NCI-H460 (cell line): ENCODE results near the gene DNAJC13. TPM values are rescaled to one million over a fixed set of nuclear protein-coding genes. Genes with fewer than 3 reads are reported as not detected.

Experiments
- DNase-seq: peaks from one replicate; pipeline ENCODE4 v3.0.0-alpha.2; 2016; ENCODE audit warnings: low read depth; ENCODE audit errors: extremely low read depth
- total RNA-seq: library from RNA; depleted of rRNA; stranded (reverse); fragments of >200 nt; shearing (Covaris generic); gene quantifications from 2 replicates; pipeline ENCODE4 v1.2.3, GENCODE V29; 2014; rRNA removed

DNAJC13 gene
- total RNA-seq, 1 experiment from 2014 or later: 30.6 TPM

DNA sequence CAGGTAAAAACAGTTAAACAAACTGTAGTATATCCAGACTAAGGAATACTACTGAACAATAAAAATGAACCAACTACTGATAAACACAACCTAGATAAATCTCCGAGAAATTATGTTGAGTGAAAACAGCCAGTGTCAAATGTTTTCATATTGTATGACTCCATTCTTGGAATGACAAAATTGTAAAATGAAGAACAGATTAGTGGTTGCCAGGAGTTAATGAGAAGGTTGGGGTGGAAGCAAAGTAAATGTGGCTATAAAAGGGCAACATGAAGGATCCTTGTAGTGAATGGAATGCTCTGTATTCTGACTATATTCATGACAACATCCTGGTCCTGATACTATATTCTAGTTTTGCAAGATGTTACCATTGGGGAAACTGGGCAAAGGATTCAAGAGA lies 152.3 kb downstream of the DNAJC13 start:
- DNase-seq: no peak

DNA sequence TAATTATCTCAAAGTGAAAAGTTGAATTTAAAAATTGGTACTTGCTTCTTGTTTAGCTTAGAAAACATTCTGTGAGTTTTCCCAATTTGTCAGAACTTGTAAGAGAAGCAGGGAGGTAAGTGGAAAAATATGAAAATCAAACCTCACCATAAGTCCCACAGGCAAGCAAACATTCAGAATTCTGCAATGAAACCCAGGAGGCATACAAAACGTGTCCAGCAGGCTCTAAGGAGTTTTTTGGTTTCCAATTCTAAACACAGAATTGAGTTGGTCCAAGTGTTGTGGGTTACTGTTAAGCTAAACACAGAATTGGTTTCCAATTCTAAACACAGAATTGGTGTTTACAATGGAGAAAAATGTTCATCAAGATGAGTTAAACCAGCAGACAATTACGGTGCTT lies 152.7 kb downstream of the DNAJC13 start:
- no peak for DNase-seq

DNA sequence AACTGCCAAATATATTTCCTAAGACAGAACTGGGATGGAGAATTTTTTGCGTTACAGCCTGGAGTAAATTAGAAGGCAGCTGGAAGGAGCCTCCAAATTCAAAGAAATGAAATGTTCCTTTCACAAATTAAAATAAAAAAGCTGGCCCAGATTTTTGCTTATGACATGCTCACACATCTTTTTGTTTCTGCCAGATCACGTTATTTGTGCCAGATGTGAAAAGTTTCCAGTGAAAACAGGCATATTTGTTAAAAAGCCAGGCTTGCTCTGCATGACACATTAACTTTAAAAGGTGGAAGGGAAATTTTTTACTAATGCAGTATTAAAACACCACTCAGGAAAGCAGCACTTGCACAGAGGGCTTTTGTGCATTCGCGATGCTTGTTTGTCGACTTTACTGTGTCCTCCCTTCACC lies 156.5 kb downstream of the DNAJC13 start:
- DNase-seq: no peak

DNA sequence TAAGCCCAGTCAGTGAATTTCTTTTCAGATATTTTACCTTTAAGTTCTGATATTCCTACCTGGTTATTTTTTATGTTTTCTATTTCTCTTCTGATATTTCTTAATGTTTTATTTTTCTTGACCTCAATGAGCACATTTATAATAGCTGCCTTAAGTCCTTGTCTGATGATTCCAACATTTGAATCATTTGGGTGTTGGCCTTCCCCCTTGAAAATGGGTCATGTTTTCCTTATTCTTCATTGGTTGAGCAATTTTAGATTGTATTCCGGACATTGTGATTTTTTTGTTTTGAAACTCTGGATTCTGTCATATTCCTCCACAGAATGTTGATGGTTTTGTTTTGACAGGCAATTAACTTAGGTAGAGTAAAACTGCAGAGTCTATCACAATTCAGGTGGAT lies 170.1 kb downstream of the DNAJC13 start:
- DNase-seq: no peak

Other genes starting within 250 kb of the DNAJC13 start
- gene ACP3, start 100.1 kb upstream of the DNAJC13 start, total RNA-seq: 0.50 and 0.78 TPM in 2 replicates
- 0.07 TPM in 1 of 2 replicates, not detected in the other for gene ACKR4, start 179.8 kb downstream of the DNAJC13 start, total RNA-seq
- 14.1 and 15.9 TPM in 2 replicates for gene ACAD11, start 242.3 kb downstream of the DNAJC13 start, total RNA-seq
- gene UBA5, start 242.8 kb downstream of the DNAJC13 start, total RNA-seq: 28.8 and 37.7 TPM in 2 replicates